Adrenal gland (tissue), 12 donors: ENCODE measurements around the gene IPO9. TPM values are rescaled to one million over a fixed set of nuclear protein-coding genes. Genes with fewer than 3 reads are reported as not detected.

ENCODE experiments used
- DNase-seq, 7 donors: peaks; one replicate each; pipeline ENCODE4 v3.0.0-alpha.2; 2019 to 2020
- H3K27ac ChIP-seq, 5 donors: fragments of 200-600 bp; sonication (generic) in 4 of 5; 1 replicate in 3 of 5; 2 replicates in 2 of 5; pipeline versions ENCODE4 v1.5.1 to v1.8.0; 2016 to 2020; ENCODE audit warnings: mild to moderate bottlenecking in 1 of 5
- H3K27me3 ChIP-seq: fragments of 200-600 bp; 2 replicates; pipeline ENCODE4 v1.8.0; 2021
- H3K36me3 ChIP-seq, 2 donors: fragments of 200-600 bp; replicated peaks in 1 of 2; 1 replicate in 1 of 2; 2 replicates in 1 of 2; pipeline versions ENCODE4 v1.5.1 to v1.8.0; 2018 to 2022
- H3K4me1 ChIP-seq, 2 donors: fragments of 200-600 bp; replicated peaks in 1 of 2; 1 replicate in 1 of 2; 2 replicates in 1 of 2; pipeline versions ENCODE4 v1.5.1 to v1.8.0; 2018 to 2021
- H3K4me3 ChIP-seq, 4 donors: fragments of 200-600 bp; sonication (generic) in 3 of 4; one replicate each; pipeline ENCODE4 v1.5.1; 2016 to 2018
- H3K9me3 ChIP-seq, 3 donors: fragments of 200-600 bp; sonication (generic) in 1 of 3; replicated peaks in 1 of 3; 1 replicate in 2 of 3; 2 replicates in 1 of 3; pipeline versions ENCODE4 v1.5.1 to v1.8.0; 2016 to 2021
- CTCF ChIP-seq, 6 experiments: fragments of 450-650 bp in 4 of 6; fragments of 200-600 bp in 2 of 6; sonication (generic) in 1 of 6; IDR thresholded peaks; 1 replicate in 5 of 6; 2 replicates in 1 of 6; pipeline versions ENCODE4 v1.5.1 to v1.8.0; 2016 to 2021; ENCODE audit warnings: antibody characterized with exemption in 6 of 6, mild to moderate bottlenecking in 2 of 6, moderate library complexity in 1 of 6
- POLR2A ChIP-seq, 2 donors: fragments of 450-650 bp; IDR thresholded peaks; one replicate each; pipeline ENCODE4 v1.6.1; 2017; ENCODE audit warnings: antibody characterized with exemption in 2 of 2, mild to moderate bottlenecking in 2 of 2, moderate library complexity in 1 of 2
- WGBS, 4 donors: extraction: QIAGEN DNeasy Blood & Tissue Kit in 2 of 4; methylation state at CpG; one replicate each; pipeline versions ENCODE4 v1.1.5 to v1.1.7; 2013 to 2017; 5-methylcytosine and 5-hydroxymethylcytosine counted together
- intact Hi-C, 2 donors: fragments of 100-400 bp; cut with DNase I; formaldehyde crosslinking; loops; one replicate each; pipeline versions ENCODE4 v1.14.1 to v1.15.0; 2022 to 2023
- polyA plus RNA-seq, 3 donors: library from polyadenylated mRNA; stranded (reverse); fragments of 200-250 nt in 2 of 3; fragments of 350-450 nt in 1 of 3; fragmentation: Illumina TruSeq in 1 of 3; extraction: RNeasy Lipid Tissue Mini Kit (QIAGEN cat#74804) in 1 of 3; gene quantifications; one replicate each; pipeline ENCODE4 v1.2.3, GENCODE V29; 2013 to 2014
- total RNA-seq, 9 donors: library from RNA; depleted of rRNA in 4 of 9; stranded (reverse); fragments of >200 nt in 4 of 9; fragments of 120-200 nt in 1 of 9; fragmentation: NEBNext Ultra II Directional in 1 of 9; extraction: Animal tissue kit (Norgen Biotek cat#: 25700) in 1 of 9; gene quantifications; one replicate each; pipeline versions ENCODE4 v1.1.0 to v1.2.4, GENCODE V29; 2013 to 2023
- donor health status: healthy with polysubstance abuse.
- donor health status: Bipolar disorder and iron deficiency.
- donor health status: DM: yes; HTN: yes; CAD: no.
- donor health status: DM: no; HTN: no; CAD: no.
- donor health status: DM: no; HTN: no; CAD: no.
- donor health status: DM: yes; HTN: yes; CAD: no.

IPO9 gene
- total and polyA plus RNA-seq, 12 donors = 13.6 to 45.2 (median 28.5) TPM

GRCh38 chr1:201793306-201793925, 35.5 kb upstream of the IPO9 start:
- H3K9me3 ChIP-seq = no peaks in the 10 kb centered on the region
- intact Hi-C loops = loop anchor here (2.0 to 5.0 kb wide), 3 partner anchors 85 to 236 kb away; no protein-coding TSS in a partner anchor
- H3K4me1 ChIP-seq = peaks cover 11 to 40% of the 10 kb centered on the region in 2 donors
- WGBS, 4 donors = 61 to 68% (median 65%) methylated on average over 11 of the region's 11 CpGs
- H3K27ac ChIP-seq = no peak overlapping the region
- no peak overlapping the region for H3K4me3 ChIP-seq
- peaks cover 0 to 25% of the 10 kb centered on the region in 2 donors for H3K36me3 ChIP-seq
- TF ChIP-seq POLR2A (IDR thresholded peaks at IDR 0.05) = no peak
- no peak for TF ChIP-seq CTCF (IDR thresholded peaks at IDR 0.05)
- DNase-seq = no peak
- H3K27me3 ChIP-seq = no peaks in the 10 kb centered on the region

GRCh38 chr1:201795066-201795465, 33.9 kb upstream of the IPO9 start:
- DNase-seq = no peak
- Histone ChIP-seq H3K27me3 (no peaks in the 10 kb centered on the region), H3K4me3 (no peak overlapping the region), H3K27ac (no peak overlapping the region), H3K36me3 (peaks cover 0 to 19% of the 10 kb centered on the region in 2 donors), H3K4me1 (peaks cover 8 to 29% of the 10 kb centered on the region in 2 donors), H3K9me3 (no peaks in the 10 kb centered on the region)
- intact Hi-C loops = loop anchor here in 1 of 2 donors (2.0 kb wide), 1 partner anchor 86 kb away; no protein-coding TSS in a partner anchor
- 54 to 61% (median 61%) methylated on average over 3 of the region's 3 CpGs for WGBS, 4 donors
- TF ChIP-seq POLR2A (IDR thresholded peaks at IDR 0.05) (no peak), CTCF (IDR thresholded peaks at IDR 0.05) (peak in 5 of 6 experiments; percentile 11 to 39 (median 31))

- Histone ChIP-seq H3K36me3 (peaks cover 0 to 27% of the 10 kb centered on the region in 2 donors), H3K4me3 (no peak overlapping the region), H3K9me3 (no peaks in the 10 kb centered on the region), H3K27ac (no peak overlapping the region), H3K4me1 (no peaks in the 10 kb centered on the region), H3K27me3 (no peaks in the 10 kb centered on the region)
- no peak for TF ChIP-seq CTCF (IDR thresholded peaks at IDR 0.05)
- no peak for TF ChIP-seq POLR2A (IDR thresholded peaks at IDR 0.05)
- DNase-seq = peak in 1 of 7 donors; percentile 2
- intact Hi-C loops = no loop called here
Measured at GRCh38 chr1:201800246-201800645, 28.7 kb upstream of the IPO9 start.

GRCh38 chr1:201806801-201807200, 22.2 kb upstream of the IPO9 start:
- 83 to 98% (median 90%) methylated on average over 4 of the region's 4 CpGs for WGBS, 4 donors
- Histone ChIP-seq H3K9me3 (no peaks in the 10 kb centered on the region), H3K4me3 (no peak overlapping the region), H3K4me1 (no peaks in the 10 kb centered on the region), H3K27me3 (no peaks in the 10 kb centered on the region), H3K27ac (no peak overlapping the region), H3K36me3 (peaks cover 0 to 58% of the 10 kb centered on the region in 2 donors)
- TF ChIP-seq CTCF (IDR thresholded peaks at IDR 0.05) (no peak), POLR2A (IDR thresholded peaks at IDR 0.05) (no peak)
- DNase-seq = no peak
- intact Hi-C loops = no loop called here
